ENCODE data around the gene BTRC.

DNA sequence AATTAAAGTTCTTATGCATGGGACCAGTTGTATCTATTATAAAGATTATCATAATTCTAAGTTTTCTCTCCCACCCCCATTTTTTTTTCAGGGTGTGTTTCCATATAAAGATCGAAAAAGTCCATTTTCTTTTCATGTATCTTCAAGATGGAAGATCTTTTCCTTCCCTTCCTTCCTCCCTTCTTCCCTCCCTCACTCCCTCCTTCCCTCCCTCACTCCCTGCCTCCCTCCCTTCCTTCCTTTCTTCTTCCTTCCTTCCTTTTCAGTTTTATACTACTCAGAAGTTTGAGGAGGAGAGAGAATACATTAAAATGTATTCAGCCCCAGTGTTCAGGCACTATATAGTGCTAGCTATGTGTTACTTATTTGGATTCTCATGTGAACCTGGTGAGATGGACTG is 136.1 kb downstream of the BTRC start:
- TF ChIP-seq, protein P1, sequence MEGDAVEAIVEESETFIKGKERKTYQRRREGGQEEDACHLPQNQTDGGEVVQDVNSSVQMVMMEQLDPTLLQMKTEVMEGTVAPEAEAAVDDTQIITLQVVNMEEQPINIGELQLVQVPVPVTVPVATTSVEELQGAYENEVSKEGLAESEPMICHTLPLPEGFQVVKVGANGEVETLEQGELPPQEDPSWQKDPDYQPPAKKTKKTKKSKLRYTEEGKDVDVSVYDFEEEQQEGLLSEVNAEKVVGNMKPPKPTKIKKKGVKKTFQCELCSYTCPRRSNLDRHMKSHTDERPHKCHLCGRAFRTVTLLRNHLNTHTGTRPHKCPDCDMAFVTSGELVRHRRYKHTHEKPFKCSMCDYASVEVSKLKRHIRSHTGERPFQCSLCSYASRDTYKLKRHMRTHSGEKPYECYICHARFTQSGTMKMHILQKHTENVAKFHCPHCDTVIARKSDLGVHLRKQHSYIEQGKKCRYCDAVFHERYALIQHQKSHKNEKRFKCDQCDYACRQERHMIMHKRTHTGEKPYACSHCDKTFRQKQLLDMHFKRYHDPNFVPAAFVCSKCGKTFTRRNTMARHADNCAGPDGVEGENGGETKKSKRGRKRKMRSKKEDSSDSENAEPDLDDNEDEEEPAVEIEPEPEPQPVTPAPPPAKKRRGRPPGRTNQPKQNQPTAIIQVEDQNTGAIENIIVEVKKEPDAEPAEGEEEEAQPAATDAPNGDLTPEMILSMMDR (IDR thresholded peaks at IDR 0.05), result no peak
- no peak for TF ChIP-seq ZFX (IDR thresholded peaks at IDR 0.05; ENCODE audit: borderline replicate concordance)
